Measurements from ENCODE around the gene FLACC1. TPM values are rescaled to one million over a fixed set of nuclear protein-coding genes. Genes with fewer than 3 reads are reported as not detected.

Gene FLACC1
- total and polyA plus RNA-seq, 4 donors = 0.09 to 7.1 (median 1.1) TPM

DNA sequence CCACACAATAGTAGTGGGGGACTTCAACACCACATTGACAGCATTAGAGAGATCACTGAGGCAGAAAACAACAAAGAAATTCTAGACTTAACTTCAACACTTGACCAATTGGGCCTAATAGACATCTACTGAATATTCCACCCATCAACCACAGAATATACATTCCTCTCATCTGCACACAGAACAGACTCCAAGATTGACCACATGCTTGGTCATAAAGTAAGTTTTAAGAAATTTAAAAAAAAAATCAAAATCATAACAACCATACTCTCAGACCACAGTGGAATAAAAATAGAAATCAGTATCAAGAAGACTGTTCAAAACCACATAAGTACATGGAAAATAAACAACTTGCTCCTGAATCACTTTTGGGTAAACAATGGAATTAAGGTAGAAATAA lies 9.0 kb upstream of the FLACC1 start:
- peaks cover 0 to 4% (median 0%) of the 10 kb centered on the region in 4 donors for H3K36me3 ChIP-seq (ENCODE audit: control insufficient read depth in 4 of 4, insufficient read depth in 3 of 4, low read depth in 1 of 4, low read length in 3 of 4)
- TF ChIP-seq JUND (IDR thresholded peaks at IDR 0.05) = no peak
- no peak for TF ChIP-seq SP1 (IDR thresholded peaks at IDR 0.05)
- TF ChIP-seq FOXA1 (IDR thresholded peaks at IDR 0.05) = no peak
- no peak for TF ChIP-seq YY1 (IDR thresholded peaks at IDR 0.05)
- no peak for TF ChIP-seq FOXA2 (IDR thresholded peaks at IDR 0.05)
- H3K4me3 ChIP-seq (ENCODE audit: low read depth in 1 of 3, low read length in 3 of 3) = no peak overlapping the region
- DNase-seq (ENCODE audit: low spot score) = no peak
- no peaks in the 10 kb centered on the region for H3K4me1 ChIP-seq (ENCODE audit: control insufficient read depth in 4 of 4, insufficient read depth in 4 of 4, low read length in 3 of 4)
- no peaks in the 10 kb centered on the region for H3K27me3 ChIP-seq (ENCODE audit: control insufficient read depth in 4 of 4, insufficient read depth in 4 of 4, low read length in 3 of 4)
- no peaks in the 10 kb centered on the region for H3K9me3 ChIP-seq (ENCODE audit: control insufficient read depth in 4 of 4, low read length in 3 of 4)
- no peak overlapping the region for H3K9ac ChIP-seq (ENCODE audit: low read depth in 1 of 2, low read length in 2 of 2)
- H3K27ac ChIP-seq (ENCODE audit: low read depth in 1 of 2, low read length in 2 of 2) = no peak overlapping the region

DNA sequence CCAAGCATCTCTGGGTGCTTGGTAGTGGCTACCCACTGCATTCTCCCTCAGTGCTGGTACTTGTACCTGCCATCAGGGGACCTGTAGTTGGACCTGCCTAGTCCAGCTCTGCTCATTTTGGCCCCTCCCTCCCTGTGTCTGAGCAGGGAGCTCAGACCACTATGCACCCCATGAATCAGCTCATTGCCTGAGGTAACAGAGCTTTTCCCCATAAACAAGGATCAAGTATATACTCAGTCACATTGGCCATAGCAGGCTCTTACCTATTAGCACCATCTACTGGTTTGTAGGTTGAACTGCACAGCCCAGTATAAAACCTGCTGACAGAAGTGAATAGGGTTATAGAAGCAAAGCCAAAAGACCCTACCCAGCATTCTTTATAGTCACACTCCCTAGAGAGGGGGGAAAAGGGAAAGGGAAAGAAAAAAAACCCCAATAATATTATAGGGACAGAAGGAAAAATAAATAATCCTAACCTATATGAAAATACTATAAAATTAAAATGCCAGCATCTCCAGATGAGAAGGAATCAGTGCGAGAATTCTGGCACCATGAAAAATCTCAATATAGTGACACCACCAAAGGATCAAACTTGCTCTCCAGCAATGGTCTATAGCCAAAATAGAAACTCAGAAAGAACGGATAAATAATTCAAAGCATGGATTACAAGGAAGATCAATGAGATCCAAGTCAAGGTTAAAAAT lies 6.9 kb upstream of the FLACC1 start:
- Histone ChIP-seq H3K9me3 (ENCODE audit: control insufficient read depth in 4 of 4, low read length in 3 of 4) (no peaks in the 10 kb centered on the region), H3K4me1 (ENCODE audit: control insufficient read depth in 4 of 4, insufficient read depth in 4 of 4, low read length in 3 of 4) (no peaks in the 10 kb centered on the region), H3K27ac (ENCODE audit: low read depth in 1 of 2, low read length in 2 of 2) (no peak overlapping the region), H3K4me3 (ENCODE audit: low read depth in 1 of 3, low read length in 3 of 3) (no peak overlapping the region), H3K27me3 (ENCODE audit: control insufficient read depth in 4 of 4, insufficient read depth in 4 of 4, low read length in 3 of 4) (no peaks in the 10 kb centered on the region), H3K9ac (ENCODE audit: low read depth in 1 of 2, low read length in 2 of 2) (no peak overlapping the region), H3K36me3 (ENCODE audit: control insufficient read depth in 4 of 4, insufficient read depth in 3 of 4, low read depth in 1 of 4, low read length in 3 of 4) (no peaks in the 10 kb centered on the region)
- WGBS = 66% methylated on average over 2 of the region's 2 CpGs
- TF ChIP-seq, protein P1, sequence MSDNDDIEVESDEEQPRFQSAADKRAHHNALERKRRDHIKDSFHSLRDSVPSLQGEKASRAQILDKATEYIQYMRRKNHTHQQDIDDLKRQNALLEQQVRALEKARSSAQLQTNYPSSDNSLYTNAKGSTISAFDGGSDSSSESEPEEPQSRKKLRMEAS (IDR thresholded peaks at IDR 0.05) = no peak
- TF ChIP-seq, protein P2, sequence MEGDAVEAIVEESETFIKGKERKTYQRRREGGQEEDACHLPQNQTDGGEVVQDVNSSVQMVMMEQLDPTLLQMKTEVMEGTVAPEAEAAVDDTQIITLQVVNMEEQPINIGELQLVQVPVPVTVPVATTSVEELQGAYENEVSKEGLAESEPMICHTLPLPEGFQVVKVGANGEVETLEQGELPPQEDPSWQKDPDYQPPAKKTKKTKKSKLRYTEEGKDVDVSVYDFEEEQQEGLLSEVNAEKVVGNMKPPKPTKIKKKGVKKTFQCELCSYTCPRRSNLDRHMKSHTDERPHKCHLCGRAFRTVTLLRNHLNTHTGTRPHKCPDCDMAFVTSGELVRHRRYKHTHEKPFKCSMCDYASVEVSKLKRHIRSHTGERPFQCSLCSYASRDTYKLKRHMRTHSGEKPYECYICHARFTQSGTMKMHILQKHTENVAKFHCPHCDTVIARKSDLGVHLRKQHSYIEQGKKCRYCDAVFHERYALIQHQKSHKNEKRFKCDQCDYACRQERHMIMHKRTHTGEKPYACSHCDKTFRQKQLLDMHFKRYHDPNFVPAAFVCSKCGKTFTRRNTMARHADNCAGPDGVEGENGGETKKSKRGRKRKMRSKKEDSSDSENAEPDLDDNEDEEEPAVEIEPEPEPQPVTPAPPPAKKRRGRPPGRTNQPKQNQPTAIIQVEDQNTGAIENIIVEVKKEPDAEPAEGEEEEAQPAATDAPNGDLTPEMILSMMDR (IDR thresholded peaks at IDR 0.05; ENCODE audit: low read depth, low read length, missing input control) = peak; percentile 90
- TF ChIP-seq JUND (IDR thresholded peaks at IDR 0.05) (no peak), RAD21 (IDR thresholded peaks at IDR 0.05) (peak; percentile 89 to 94)
- DNase-seq (ENCODE audit: low spot score) = no peak

DNA sequence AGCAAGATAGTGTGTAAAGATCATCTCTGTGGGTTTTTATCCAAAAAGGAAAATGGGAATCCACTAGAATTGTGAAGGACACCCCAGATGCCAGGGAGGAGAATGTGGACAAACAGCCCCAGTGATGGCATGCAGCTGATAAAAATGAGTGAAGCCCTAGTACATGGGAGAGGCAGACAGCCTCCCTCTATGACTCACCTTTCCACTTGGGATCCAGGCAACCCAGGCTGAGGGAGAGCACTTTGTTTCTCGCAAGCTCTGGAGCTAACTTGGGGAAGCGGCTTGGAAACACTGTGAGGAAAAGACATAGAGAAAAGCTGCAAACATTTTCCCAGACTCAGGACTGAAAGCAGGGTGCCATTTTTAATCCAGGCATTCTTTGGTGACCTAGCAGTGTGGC lies 5.3 kb upstream of the FLACC1 start:
- no peak overlapping the region for H3K4me3 ChIP-seq (ENCODE audit: low read depth in 1 of 3, low read length in 3 of 3)
- no peaks in the 10 kb centered on the region for H3K36me3 ChIP-seq (ENCODE audit: control insufficient read depth in 4 of 4, insufficient read depth in 3 of 4, low read depth in 1 of 4, low read length in 3 of 4)
- H3K9ac ChIP-seq (ENCODE audit: low read depth in 1 of 2, low read length in 2 of 2) = no peak overlapping the region
- 97% methylated on average over 2 of the region's 2 CpGs for WGBS
- no peak overlapping the region for H3K27ac ChIP-seq (ENCODE audit: low read depth in 1 of 2, low read length in 2 of 2)
- H3K9me3 ChIP-seq (ENCODE audit: control insufficient read depth in 4 of 4, low read length in 3 of 4) = no peaks in the 10 kb centered on the region
- no peak for DNase-seq (ENCODE audit: low spot score)
- H3K27me3 ChIP-seq (ENCODE audit: control insufficient read depth in 4 of 4, insufficient read depth in 4 of 4, low read length in 3 of 4) = no peaks in the 10 kb centered on the region
- H3K4me1 ChIP-seq (ENCODE audit: control insufficient read depth in 4 of 4, insufficient read depth in 4 of 4, low read length in 3 of 4) = no peaks in the 10 kb centered on the region
- TF ChIP-seq TAF1 (conservative IDR thresholded peaks at IDR 0.05) = no peak
- TF ChIP-seq, protein P2 (IDR thresholded peaks at IDR 0.05; ENCODE audit: low read depth, low read length, missing input control) = no peak
- TF ChIP-seq NR2F2 (IDR thresholded peaks at IDR 0.05) = no peak
